Cardiac muscle cell (in vitro differentiated cells and primary cell): Measurements from ENCODE around the gene ADAMTS14. TPM values are rescaled to one million over a fixed set of nuclear protein-coding genes. Genes with fewer than 3 reads are reported as not detected.

Experiments
- DNase-seq, 2 donors: peaks; one replicate each; pipeline versions ENCODE4 v3.0.0 to v3.0.0-alpha.2; 2010 to 2017; ENCODE audit warnings: low read depth in 1 of 2, low spot score in 1 of 2
- H3K27ac ChIP-seq: fragments of 200-600 bp; sonication (generic); 2 replicates; pipeline ENCODE4 v1.5.1; 2016
- H3K27me3 ChIP-seq: fragments of 200-600 bp; sonication (generic); 2 replicates; pipeline ENCODE4 v1.6.0; 2016; ENCODE audit warnings: control low read depth
- H3K36me3 ChIP-seq: fragments of 200-600 bp; sonication (generic); 2 replicates; pipeline ENCODE4 v1.5.1; 2016; ENCODE audit warnings: control low read depth
- H3K4me1 ChIP-seq: fragments of 200-600 bp; sonication (generic); 2 replicates; pipeline ENCODE4 v1.8.1; 2017; ENCODE audit warnings: low read depth, mild to moderate bottlenecking, mixed run types
- H3K4me3 ChIP-seq: fragments of 200-600 bp; sonication (generic); 2 replicates; pipeline ENCODE4 v1.5.1; 2016; ENCODE audit warnings: mild to moderate bottlenecking
- H3K9me3 ChIP-seq: fragments of 200-600 bp; sonication (generic); 2 replicates; pipeline ENCODE4 v1.5.1; 2017; ENCODE audit warnings: low read depth, mild to moderate bottlenecking, control low read depth
- polyA plus RNA-seq: library from polyadenylated mRNA; unstranded; fragments of >200 nt; fragmentation: Nextera tagmentation; extraction: Ambion mirVana; gene quantifications from 2 replicates; pipeline ENCODE4 v1.2.1, GENCODE V29; 2016
- total RNA-seq: library from RNA; depleted of rRNA; stranded (reverse); fragments of >200 nt; gene quantifications from 2 replicates; pipeline ENCODE4 v1.2.3, GENCODE V29; 2016
- TF ChIP-seq, protein P1 (sequence below): IDR thresholded peaks from 2 replicates; pipeline ENCODE4 v1.5.1; 2012; ENCODE audit warnings: low read depth, mild to moderate bottlenecking, low read length

ADAMTS14 gene
- total and polyA plus RNA-seq, 2 experiments from 2014 or later: 1.2 to 1.9 TPM

DNA sequence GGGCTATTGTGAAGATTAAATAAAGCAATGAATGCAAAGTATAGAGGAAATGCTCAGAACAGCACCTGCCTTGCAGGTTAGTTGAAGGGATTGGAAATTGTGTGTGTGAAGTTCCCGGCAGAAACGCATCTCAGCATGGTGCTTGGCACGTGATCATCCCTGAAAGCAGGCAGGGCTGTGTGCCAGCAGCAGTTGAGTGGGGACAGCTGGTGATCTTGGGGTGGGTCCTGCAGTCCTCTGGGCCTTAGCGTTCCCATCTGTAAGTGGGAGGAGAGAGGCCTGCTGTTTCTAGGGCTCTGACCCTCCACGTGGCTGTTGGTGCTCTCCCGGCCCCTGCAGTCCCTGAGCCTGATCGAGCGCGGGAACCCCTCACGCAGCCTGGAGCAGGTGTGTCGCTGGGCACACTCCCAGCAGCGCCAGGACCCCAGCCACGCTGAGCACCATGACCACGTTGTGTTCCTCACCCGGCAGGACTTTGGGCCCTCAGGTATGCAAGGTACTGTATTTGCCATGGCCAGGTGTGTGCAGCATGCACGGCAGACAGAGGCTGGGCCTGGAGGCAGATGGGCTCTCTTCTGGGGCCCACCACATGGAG, 57.6 kb downstream of the ADAMTS14 start:
- Histone ChIP-seq H3K27ac (no peak overlapping the region), H3K4me3 (no peak overlapping the region), H3K27me3 (no peaks in the 10 kb centered on the region), H3K9me3 (no peaks in the 10 kb centered on the region), H3K36me3 (no peaks in the 10 kb centered on the region), H3K4me1 (no peaks in the 10 kb centered on the region)
- TF ChIP-seq, protein P1, sequence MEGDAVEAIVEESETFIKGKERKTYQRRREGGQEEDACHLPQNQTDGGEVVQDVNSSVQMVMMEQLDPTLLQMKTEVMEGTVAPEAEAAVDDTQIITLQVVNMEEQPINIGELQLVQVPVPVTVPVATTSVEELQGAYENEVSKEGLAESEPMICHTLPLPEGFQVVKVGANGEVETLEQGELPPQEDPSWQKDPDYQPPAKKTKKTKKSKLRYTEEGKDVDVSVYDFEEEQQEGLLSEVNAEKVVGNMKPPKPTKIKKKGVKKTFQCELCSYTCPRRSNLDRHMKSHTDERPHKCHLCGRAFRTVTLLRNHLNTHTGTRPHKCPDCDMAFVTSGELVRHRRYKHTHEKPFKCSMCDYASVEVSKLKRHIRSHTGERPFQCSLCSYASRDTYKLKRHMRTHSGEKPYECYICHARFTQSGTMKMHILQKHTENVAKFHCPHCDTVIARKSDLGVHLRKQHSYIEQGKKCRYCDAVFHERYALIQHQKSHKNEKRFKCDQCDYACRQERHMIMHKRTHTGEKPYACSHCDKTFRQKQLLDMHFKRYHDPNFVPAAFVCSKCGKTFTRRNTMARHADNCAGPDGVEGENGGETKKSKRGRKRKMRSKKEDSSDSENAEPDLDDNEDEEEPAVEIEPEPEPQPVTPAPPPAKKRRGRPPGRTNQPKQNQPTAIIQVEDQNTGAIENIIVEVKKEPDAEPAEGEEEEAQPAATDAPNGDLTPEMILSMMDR: no peak
- DNase-seq: peak in 1 of 2 donors; percentile 49

DNA sequence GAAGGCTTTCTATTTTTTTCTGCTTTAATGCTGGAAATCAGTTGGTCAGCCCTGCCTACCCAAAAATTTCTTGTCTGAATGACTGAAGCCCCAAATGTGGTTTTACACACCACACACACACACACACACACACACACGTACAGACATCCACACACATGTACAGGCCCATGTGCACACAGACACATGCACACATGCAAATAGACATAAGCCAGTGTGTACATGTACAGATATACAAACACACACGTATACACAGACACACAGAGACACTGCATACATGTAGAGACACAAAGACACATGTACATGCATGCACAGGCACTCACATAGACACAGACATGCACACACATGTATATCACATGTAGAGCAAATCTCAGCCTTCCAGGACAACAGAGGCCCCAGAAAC, 58.6 kb downstream of the ADAMTS14 start:
- no peak overlapping the region for H3K4me3 ChIP-seq
- TF ChIP-seq, protein P1: no peak
- H3K4me1 ChIP-seq: no peaks in the 10 kb centered on the region
- no peak for DNase-seq
- H3K9me3 ChIP-seq: no peaks in the 10 kb centered on the region
- H3K27me3 ChIP-seq: no peaks in the 10 kb centered on the region
- H3K27ac ChIP-seq: no peak overlapping the region
- H3K36me3 ChIP-seq: no peaks in the 10 kb centered on the region

DNA sequence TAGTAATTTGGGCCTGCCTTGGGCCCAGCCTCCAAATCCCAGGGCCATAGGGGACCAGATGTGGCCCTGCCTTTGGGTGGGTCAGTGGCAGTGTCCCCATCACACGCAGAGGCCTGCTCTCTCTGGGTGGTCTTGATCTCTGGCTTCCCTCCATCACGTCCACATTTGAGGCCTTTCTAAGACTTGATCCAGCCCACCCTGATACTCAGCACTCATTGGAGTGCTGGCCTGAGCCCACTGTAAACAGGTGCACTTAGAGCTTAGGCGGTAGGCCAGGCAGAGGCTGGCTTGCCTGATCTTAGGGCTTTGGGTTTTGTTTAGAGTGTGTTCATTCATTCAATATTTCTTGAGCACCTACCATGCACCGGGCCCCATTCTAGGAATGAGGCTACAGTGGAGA, 60.3 kb downstream of the ADAMTS14 start:
- TF ChIP-seq, protein P1: no peak
- no peak for DNase-seq
- Histone ChIP-seq H3K4me3 (no peak overlapping the region), H3K36me3 (no peaks in the 10 kb centered on the region), H3K27me3 (no peaks in the 10 kb centered on the region), H3K9me3 (no peaks in the 10 kb centered on the region), H3K27ac (no peak overlapping the region), H3K4me1 (no peaks in the 10 kb centered on the region)

DNA sequence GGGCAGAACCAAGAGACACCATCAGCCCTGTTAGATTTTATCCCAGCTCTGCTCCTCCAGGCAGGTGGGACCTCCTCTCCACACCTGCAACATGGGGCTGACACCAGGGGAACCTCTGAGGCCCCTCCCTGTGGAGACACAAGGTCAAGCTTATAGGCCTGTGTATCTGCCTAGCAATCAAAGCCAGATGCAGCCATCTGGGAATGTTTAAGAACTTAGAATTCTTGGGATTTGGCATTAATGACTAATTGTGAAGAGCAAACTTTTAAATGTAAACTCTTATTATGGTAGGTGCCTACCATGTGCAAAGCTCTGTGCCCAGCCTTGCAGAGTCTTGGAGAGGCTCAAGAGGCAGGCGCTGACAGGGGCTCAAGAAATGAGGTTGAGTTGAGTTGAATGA, 60.7 kb downstream of the ADAMTS14 start:
- Histone ChIP-seq H3K27ac (no peak overlapping the region), H3K4me1 (no peaks in the 10 kb centered on the region), H3K4me3 (no peak overlapping the region), H3K27me3 (no peaks in the 10 kb centered on the region), H3K36me3 (no peaks in the 10 kb centered on the region), H3K9me3 (no peaks in the 10 kb centered on the region)
- TF ChIP-seq, protein P1: no peak
- DNase-seq: no peak

DNA sequence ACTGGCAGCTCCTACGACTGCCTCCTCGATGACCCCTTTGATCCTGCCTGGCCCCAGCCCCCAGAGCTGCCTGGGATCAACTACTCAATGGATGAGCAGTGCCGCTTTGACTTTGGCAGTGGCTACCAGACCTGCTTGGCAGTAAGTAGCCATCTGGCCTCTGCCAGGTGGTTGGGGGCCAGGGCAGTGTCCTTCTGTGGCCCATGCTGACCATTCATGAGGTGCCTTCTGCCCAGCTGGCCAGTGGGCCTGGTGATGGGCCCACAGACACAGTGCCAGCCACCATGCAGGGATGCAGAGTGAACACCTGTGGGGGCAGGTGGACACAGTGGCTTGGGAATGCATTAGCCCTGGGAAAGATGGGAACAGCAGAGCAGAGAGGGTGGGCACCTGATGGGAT, 62.9 kb downstream of the ADAMTS14 start:
- H3K27ac ChIP-seq: no peak overlapping the region
- TF ChIP-seq, protein P1: no peak
- H3K4me1 ChIP-seq: no peaks in the 10 kb centered on the region
- DNase-seq: no peak
- H3K27me3 ChIP-seq: no peaks in the 10 kb centered on the region
- no peak overlapping the region for H3K4me3 ChIP-seq
- no peaks in the 10 kb centered on the region for H3K9me3 ChIP-seq
- no peaks in the 10 kb centered on the region for H3K36me3 ChIP-seq
